ENCODE measurements around the gene BABAM2. TPM values are rescaled to one million over a fixed set of nuclear protein-coding genes. Genes with fewer than 3 reads are reported as not detected.

Gene BABAM2
- total and polyA plus RNA-seq, 2 of the 4 experiments (the other 2 are of a cell fraction): 20.9 to 23.1 TPM

DNA sequence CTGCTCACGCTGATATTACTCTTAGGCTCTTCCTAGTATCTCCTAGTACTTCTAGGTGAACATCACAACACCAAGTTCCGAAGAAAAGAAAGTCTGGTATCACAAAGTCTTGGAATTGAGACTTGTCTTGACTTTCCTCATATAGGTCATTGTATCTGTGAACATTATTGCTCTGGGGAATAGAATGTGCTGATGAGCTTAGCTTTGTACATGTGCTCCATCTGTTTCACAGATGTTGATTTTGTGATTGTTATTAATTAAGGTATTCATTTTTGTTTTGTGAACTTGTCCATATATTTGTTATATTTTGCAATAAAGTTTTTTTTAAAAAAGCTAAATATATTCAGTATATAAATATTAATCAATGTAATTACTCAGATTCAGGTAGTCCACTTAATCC is 111.7 kb downstream of the BABAM2 start:
- H2BK120ac ChIP-seq (ENCODE audit: low read depth, low read length): no peak overlapping the region
- CTCF ChIA-PET: no interaction called here
- no peaks in the 10 kb centered on the region for H3K9me1 ChIP-seq (ENCODE audit: insufficient read depth, low read length)
- in situ Hi-C loops (cut with MboI; ENCODE audit: low sequenced_read_pairs) (no loop called here), dilution Hi-C loops (cut with HindIII; ENCODE audit: low sequenced_read_pairs, unreplicated experiment) (no loop called here), intact Hi-C loops (cut with micrococcal nuclease) (no loop called here)
- H2AK5ac ChIP-seq (ENCODE audit: low read depth, low read length): no peak overlapping the region
- no peak overlapping the region for H3K4me3 ChIP-seq (ENCODE audit: insufficient read depth, low read depth, low read length)
- BruUV-seq (replicated peaks): no TSS peak
- no peak overlapping the region for H2BK20ac ChIP-seq (ENCODE audit: low read depth, low read length)
- H4K5ac ChIP-seq (ENCODE audit: low read depth, low read length): no peak overlapping the region
- H3K14ac ChIP-seq (replicated peaks; ENCODE audit: low read depth, low read length): no peak overlapping the region
- POLR2A ChIA-PET (ENCODE audit: unreplicated experiment): no interaction called here
- H3K9me3 ChIP-seq (ENCODE audit: control insufficient read depth, insufficient read depth, low read length): no peaks in the 10 kb centered on the region
- no peak overlapping the region for H4K8ac ChIP-seq (ENCODE audit: low read depth in 2 of 2, low read length in 2 of 2)
- ATAC-seq (ENCODE audit: low read depth) (no peak), DNase-seq (no peak)
- TF ChIP-seq, protein P1, sequence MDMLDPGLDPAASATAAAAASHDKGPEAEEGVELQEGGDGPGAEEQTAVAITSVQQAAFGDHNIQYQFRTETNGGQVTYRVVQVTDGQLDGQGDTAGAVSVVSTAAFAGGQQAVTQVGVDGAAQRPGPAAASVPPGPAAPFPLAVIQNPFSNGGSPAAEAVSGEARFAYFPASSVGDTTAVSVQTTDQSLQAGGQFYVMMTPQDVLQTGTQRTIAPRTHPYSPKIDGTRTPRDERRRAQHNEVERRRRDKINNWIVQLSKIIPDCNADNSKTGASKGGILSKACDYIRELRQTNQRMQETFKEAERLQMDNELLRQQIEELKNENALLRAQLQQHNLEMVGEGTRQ (IDR thresholded peaks at IDR 0.05; ENCODE audit: low read depth, low read length): no peak
- TF ChIP-seq RAD21 (IDR thresholded peaks at IDR 0.05; ENCODE audit: low read length): no peak
- no peak for TF ChIP-seq MXI1 (IDR thresholded peaks at IDR 0.05; ENCODE audit: borderline replicate concordance, low read depth, low read length)
- TF ChIP-seq, protein P2, sequence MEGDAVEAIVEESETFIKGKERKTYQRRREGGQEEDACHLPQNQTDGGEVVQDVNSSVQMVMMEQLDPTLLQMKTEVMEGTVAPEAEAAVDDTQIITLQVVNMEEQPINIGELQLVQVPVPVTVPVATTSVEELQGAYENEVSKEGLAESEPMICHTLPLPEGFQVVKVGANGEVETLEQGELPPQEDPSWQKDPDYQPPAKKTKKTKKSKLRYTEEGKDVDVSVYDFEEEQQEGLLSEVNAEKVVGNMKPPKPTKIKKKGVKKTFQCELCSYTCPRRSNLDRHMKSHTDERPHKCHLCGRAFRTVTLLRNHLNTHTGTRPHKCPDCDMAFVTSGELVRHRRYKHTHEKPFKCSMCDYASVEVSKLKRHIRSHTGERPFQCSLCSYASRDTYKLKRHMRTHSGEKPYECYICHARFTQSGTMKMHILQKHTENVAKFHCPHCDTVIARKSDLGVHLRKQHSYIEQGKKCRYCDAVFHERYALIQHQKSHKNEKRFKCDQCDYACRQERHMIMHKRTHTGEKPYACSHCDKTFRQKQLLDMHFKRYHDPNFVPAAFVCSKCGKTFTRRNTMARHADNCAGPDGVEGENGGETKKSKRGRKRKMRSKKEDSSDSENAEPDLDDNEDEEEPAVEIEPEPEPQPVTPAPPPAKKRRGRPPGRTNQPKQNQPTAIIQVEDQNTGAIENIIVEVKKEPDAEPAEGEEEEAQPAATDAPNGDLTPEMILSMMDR (conservative IDR thresholded peaks at IDR 0.05; ENCODE audit: low read depth, low read length): no peak
- TF ChIP-seq, protein P3, sequence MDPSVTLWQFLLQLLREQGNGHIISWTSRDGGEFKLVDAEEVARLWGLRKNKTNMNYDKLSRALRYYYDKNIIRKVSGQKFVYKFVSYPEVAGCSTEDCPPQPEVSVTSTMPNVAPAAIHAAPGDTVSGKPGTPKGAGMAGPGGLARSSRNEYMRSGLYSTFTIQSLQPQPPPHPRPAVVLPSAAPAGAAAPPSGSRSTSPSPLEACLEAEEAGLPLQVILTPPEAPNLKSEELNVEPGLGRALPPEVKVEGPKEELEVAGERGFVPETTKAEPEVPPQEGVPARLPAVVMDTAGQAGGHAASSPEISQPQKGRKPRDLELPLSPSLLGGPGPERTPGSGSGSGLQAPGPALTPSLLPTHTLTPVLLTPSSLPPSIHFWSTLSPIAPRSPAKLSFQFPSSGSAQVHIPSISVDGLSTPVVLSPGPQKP (IDR thresholded peaks at IDR 0.05; ENCODE audit: borderline replicate concordance, low read depth, low read length): no peak
- TF ChIP-seq POLR2A (IDR thresholded peaks at IDR 0.05; ENCODE audit: low read depth, low read length): no peak
- TF ChIP-seq MAFK (IDR thresholded peaks at IDR 0.05; ENCODE audit: low read depth, low read length): no peak
- TF ChIP-seq FOS (IDR thresholded peaks at IDR 0.05; ENCODE audit: low read depth, low read length): no peak
- no peak for TF ChIP-seq CEBPB (IDR thresholded peaks at IDR 0.05; ENCODE audit: low read depth, low read length)
- TF ChIP-seq RCOR1 (IDR thresholded peaks at IDR 0.05; ENCODE audit: insufficient replicate concordance, low read length): no peak
- no peak for TF ChIP-seq SMC3 (IDR thresholded peaks at IDR 0.05; ENCODE audit: low read depth, low read length)
- TF ChIP-seq NFE2L2 (IDR thresholded peaks at IDR 0.05; ENCODE audit: low read depth, low read length): no peak
- no peak for TF ChIP-seq MAZ (IDR thresholded peaks at IDR 0.05; ENCODE audit: borderline replicate concordance, low read depth, low read length)
- TF ChIP-seq BHLHE40 (IDR thresholded peaks at IDR 0.05; ENCODE audit: low read depth, low read length): no peak
- H3K4me2 ChIP-seq (ENCODE audit: low read depth, low read length): no peak overlapping the region
- no peaks in the 10 kb centered on the region for H4K20me1 ChIP-seq (ENCODE audit: insufficient read depth, low read length)
- no peaks in the 10 kb centered on the region for H3K27me3 ChIP-seq (ENCODE audit: control insufficient read depth, insufficient read depth, low read length)
- no peak overlapping the region for H3K56ac ChIP-seq (ENCODE audit: extremely low read depth, insufficient read depth, low read length)
- 0 out of 4 replicates have a peak, but pooled peaks cover 0 to 3% of the 10 kb centered on the region in 2 experiments for H3K79me1 ChIP-seq (ENCODE audit: low read depth in 1 of 2, low read length in 2 of 2)
- H2AK9ac ChIP-seq (replicated peaks; ENCODE audit: low read depth, low read length, poor library complexity): no peak overlapping the region
- H2BK5ac ChIP-seq (ENCODE audit: low read depth, low read length, poor library complexity, severe bottlenecking): no peak overlapping the region
- no peak overlapping the region for H3K9ac ChIP-seq (ENCODE audit: low read depth, low read length)
- H2BK15ac ChIP-seq (ENCODE audit: low read depth, low read length): no peak overlapping the region
- H2AFZ ChIP-seq (replicated peaks; ENCODE audit: low read length, poor library complexity): no peak overlapping the region
- H3K4me1 ChIP-seq (ENCODE audit: control insufficient read depth, insufficient read depth, low read length): peaks cover 4% of the 10 kb centered on the region
- H3K4ac ChIP-seq (ENCODE audit: low read depth, low read length): no peak overlapping the region
- no peak overlapping the region for H3K18ac ChIP-seq (ENCODE audit: low read depth, low read length)
- no peak overlapping the region for H3K27ac ChIP-seq (ENCODE audit: insufficient read depth, low read length)
- H3K36me3 ChIP-seq (ENCODE audit: control insufficient read depth, insufficient read depth, low read length): no peaks in the 10 kb centered on the region
- H4K91ac ChIP-seq (ENCODE audit: insufficient read depth, low read depth, low read length): no peak overlapping the region
- no peak overlapping the region for H3K23ac ChIP-seq (ENCODE audit: low read depth, low read length)
- WGBS, 2 experiments (ENCODE audit: extremely low coverage in 2 of 2, insufficient read length in 1 of 2): no CpG with 5 or more reads among the region's 2 CpGs
